A549 (cell line): Measurements from ENCODE around the gene CYP2D6. TPM values are rescaled to one million over a fixed set of nuclear protein-coding genes. Genes with fewer than 3 reads are reported as not detected.
A peak's percentile ranks its signal among the peaks of the same experiment; 100 is the strongest.

Experiments
- ATAC-seq, 2 experiments: fragments of 200-7000 bp in 1 of 2; fragments of >200 bp in 1 of 2; cut with Nextera tagmentation in 1 of 2; cut with Tn5 transposase in 1 of 2; 3 replicates each; pipeline versions ENCODE4 v1.8.0 to v1.9.1; 2018 to 2020; ENCODE audit warnings: mild to moderate bottlenecking in 1 of 2, moderate library complexity in 1 of 2
- CTCF ChIA-PET: fragments of 300-600 bp; sonication (Branson Sonifier 250); formaldehyde crosslinking; extraction: SDS; loops from one replicate; lab custom pipeline; 2021; ENCODE audit warnings: antibody characterized with exemption, inconsistent platforms; lab: Yijun Ruan, JAX
- POLR2A ChIA-PET: fragments of 350-600 bp; formaldehyde crosslinking; extraction: SDS; loops from one replicate; lab custom pipeline; 2021; ENCODE audit warnings: antibody characterized with exemption, inconsistent platforms; lab: Yijun Ruan, JAX
- DNase-seq, 2 experiments: peaks; one replicate each; pipeline versions ENCODE4 v3.0.0 to v3.0.0-alpha.2; 2011 to 2016; ENCODE audit warnings: low read depth in 1 of 2, low spot score in 1 of 2
- FAIRE-seq: peaks from 2 replicates; lab custom pipeline; 2011; peaks lifted over from hg19 to GRCh38; lab: Jason Lieb, UNC
- H3K27ac ChIP-seq, 2 experiments: fragments of >200 bp; sonication (Bioruptor Twin); formaldehyde crosslinking; 3 replicates each; pipeline ENCODE4 v1.5.1; 2016 to 2017
- H3K4me1 ChIP-seq: fragments of >200 bp; sonication (Bioruptor Twin); formaldehyde crosslinking; 3 replicates; pipeline ENCODE4 v1.6.1; 2016
- H3K4me2 ChIP-seq: fragments of >200 bp; sonication (Bioruptor Twin); formaldehyde crosslinking; 3 replicates; pipeline ENCODE4 v1.6.1; 2016
- H3K4me3 ChIP-seq: fragments of >200 bp; sonication (Bioruptor Twin); formaldehyde crosslinking; 3 replicates; pipeline ENCODE4 v1.5.1; 2016
- H3K9me3 ChIP-seq: fragments of >200 bp; sonication (Bioruptor Twin); formaldehyde crosslinking; 3 replicates; pipeline ENCODE4 v1.6.1; 2016
- ATOH8 ChIP-seq: fragments of 250-450 bp; sonication (Bioruptor Pico); IDR thresholded peaks from 2 replicates; pipeline ENCODE4 v1.5.0; 2020; ENCODE audit warnings: low read depth, mild to moderate bottlenecking, moderate library complexity
- CHD2 ChIP-seq: fragments of 150-350 bp; IDR thresholded peaks from 2 replicates; pipeline ENCODE4 v1.6.1; 2014; ENCODE audit warnings: low read length; ENCODE audit not compliant: partially characterized antibody
- CTCF ChIP-seq: fragments of >200 bp; sonication (Bioruptor Twin); formaldehyde crosslinking; IDR thresholded peaks from 3 replicates; pipeline ENCODE4 v1.5.1; 2016
- EP300 ChIP-seq, 2 experiments: fragments of >200 bp; sonication (Bioruptor Twin); formaldehyde crosslinking; IDR thresholded peaks; 2 replicates in 1 of 2; 3 replicates in 1 of 2; pipeline ENCODE4 v1.6.1; 2016 to 2017
- FOXS1 ChIP-seq: fragments of 250-450 bp; sonication (Bioruptor Pico); IDR thresholded peaks from 2 replicates; pipeline ENCODE4 v1.5.0; 2020; ENCODE audit warnings: mild to moderate bottlenecking, moderate library complexity
- HOXB13 ChIP-seq: fragments of 250-450 bp; sonication (Bioruptor Pico); IDR thresholded peaks from 2 replicates; pipeline ENCODE4 v1.5.0; 2020; ENCODE audit warnings: low read depth, mild to moderate bottlenecking, moderate library complexity
- KDM1A ChIP-seq: fragments of 200-600 bp; sonication (generic); IDR thresholded peaks from 2 replicates; pipeline ENCODE4 v1.6.1; 2016; ENCODE audit warnings: low read depth, mild to moderate bottlenecking
- KDM5A ChIP-seq: fragments of 200-600 bp; sonication (generic); IDR thresholded peaks from 2 replicates; pipeline ENCODE4 v1.6.1; 2016; ENCODE audit warnings: antibody characterized with exemption, mild to moderate bottlenecking
- MAZ ChIP-seq: fragments of 150-350 bp; IDR thresholded peaks from 2 replicates; pipeline ENCODE4 v1.6.1; 2014; ENCODE audit warnings: antibody characterized with exemption, low read depth, low read length, borderline replicate concordance
- MYC ChIP-seq: IDR thresholded peaks from 2 replicates; pipeline ENCODE4 v1.6.1; 2012; ENCODE audit warnings: mild to moderate bottlenecking, inconsistent platforms, low read length, improper control_type of control experiment, borderline replicate concordance
- NR3C1 ChIP-seq: fragments of >200 bp; sonication (Bioruptor Twin); formaldehyde crosslinking; IDR thresholded peaks from 3 replicates; pipeline ENCODE4 v1.6.1; 2017
- PBX3 ChIP-seq: IDR thresholded peaks from 2 replicates; pipeline ENCODE4 v1.6.1; 2012
- PHF8 ChIP-seq: fragments of 200-600 bp; sonication (generic); IDR thresholded peaks from 2 replicates; pipeline ENCODE4 v1.6.1; 2016; ENCODE audit warnings: low read depth, mild to moderate bottlenecking, antibody characterized with exemption, moderate library complexity, borderline replicate concordance
- POLR2AphosphoS2 ChIP-seq: conservative IDR thresholded peaks from 2 replicates; pipeline ENCODE4 v1.6.1; 2012; ENCODE audit warnings: low read length, improper control_type of control experiment, inconsistent platforms
- RAD21 ChIP-seq, 2 experiments: fragments of >200 bp in 1 of 2; sonication (Bioruptor Twin) in 1 of 2; formaldehyde crosslinking in 1 of 2; IDR thresholded peaks in 1 of 2; conservative IDR thresholded peaks in 1 of 2; 2 replicates in 1 of 2; 3 replicates in 1 of 2; pipeline ENCODE4 v1.6.1; 2012 to 2018; ENCODE audit warnings: inconsistent platforms in 1 of 2
- RNF2 ChIP-seq: fragments of 200-600 bp; sonication (generic); IDR thresholded peaks from 2 replicates; pipeline ENCODE4 v1.6.1; 2016; ENCODE audit warnings: low read depth, mild to moderate bottlenecking, antibody characterized with exemption, moderate library complexity, borderline replicate concordance
- SREBF2 ChIP-seq: fragments of 450-650 bp; IDR thresholded peaks from 2 replicates; pipeline ENCODE4 v1.6.1; 2014; ENCODE audit warnings: mild to moderate bottlenecking, moderate library complexity
- ZFP36 ChIP-seq: fragments of 450-650 bp; IDR thresholded peaks from 2 replicates; pipeline ENCODE4 v1.6.1; 2014; ENCODE audit warnings: borderline replicate concordance; ENCODE audit not compliant: partially characterized antibody
- ZSCAN20 ChIP-seq: fragments of 250-450 bp; sonication (Bioruptor Pico); IDR thresholded peaks from 2 replicates; pipeline ENCODE4 v1.8.0; 2022; ENCODE audit warnings: mild to moderate bottlenecking, moderate library complexity
- WGBS: methylation state at CpG from one replicate; pipeline ENCODE4 v1.1.6; 2017; ENCODE audit errors: missing lambda C conversion rate; 5-methylcytosine and 5-hydroxymethylcytosine counted together
- polyA plus RNA-seq, 4 experiments: library from polyadenylated mRNA; depleted of rRNA in 3 of 4; stranded (reverse); fragments of >200 nt; fragmentation: RNase III in 1 of 4; extraction: RNeasy Plus Mini Kit Qiagen cat#74134 plus additional on column Dnase treatment in 1 of 4; gene quantifications; 2 replicates in 3 of 4; 3 replicates in 1 of 4; pipeline ENCODE4 v1.2.3, GENCODE V29; 2011 to 2017
- TF ChIP-seq, protein P1 (sequence below): IDR thresholded peaks from 2 replicates; pipeline ENCODE4 v1.6.1; 2012; ENCODE audit warnings: low read depth, borderline replicate concordance
- TF ChIP-seq, protein P2 (sequence below): fragments of 450-650 bp; IDR thresholded peaks from 2 replicates; pipeline ENCODE4 v1.6.1; 2014; ENCODE audit warnings: antibody characterized with exemption

The CYP2D6 gene
- polyA plus RNA-seq, 2 of the 4 experiments (the other 2 are of a cell fraction) = 0.59 to 0.63 TPM

DNA sequence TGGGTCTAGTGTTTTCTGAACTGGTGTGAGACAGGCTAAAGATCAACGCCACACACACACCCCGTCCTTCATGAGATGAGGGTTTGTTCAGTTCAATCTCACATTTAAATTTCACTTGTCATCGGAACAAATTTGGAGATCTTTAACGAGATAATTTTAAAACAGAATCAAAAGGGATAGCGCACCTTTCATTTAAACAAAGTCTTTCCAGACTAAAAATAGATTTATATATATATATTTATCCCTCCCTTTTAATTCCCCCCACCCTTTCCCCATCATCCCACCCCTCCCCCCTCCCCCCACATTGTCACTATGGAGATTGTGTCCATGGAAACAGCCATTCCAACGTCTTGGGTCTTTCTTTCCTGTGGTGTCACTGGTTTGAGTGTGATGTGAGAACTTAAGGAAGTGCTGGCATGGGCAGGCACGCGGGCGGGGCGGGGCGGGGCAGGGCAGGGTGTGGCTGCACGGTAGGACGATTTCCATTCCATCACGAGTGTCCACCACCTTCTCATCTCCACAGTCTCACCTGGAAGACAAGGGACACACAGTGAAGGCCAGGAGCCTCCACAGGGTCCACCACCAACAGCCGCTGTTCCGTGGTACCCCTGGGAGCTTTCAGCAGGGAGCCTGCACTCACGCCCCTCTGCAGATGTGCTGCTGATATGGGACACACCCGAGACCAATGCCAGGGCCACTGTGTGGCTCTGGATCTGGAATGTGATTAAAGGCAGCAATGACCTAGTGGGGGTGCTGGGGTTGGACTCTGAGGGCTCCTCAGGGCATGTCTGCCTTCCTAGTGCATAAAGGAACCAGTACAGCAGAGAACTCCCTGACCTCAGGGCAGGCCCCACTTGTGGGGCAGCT is 30.5 kb upstream of the CYP2D6 start:
- TF ChIP-seq SREBF2 (no peak), CHD2 (no peak), FOXS1 (CRISPR knock-in tag) (no peak)
- CTCF ChIA-PET = interaction anchor here (0.6 to 2.1 kb wide), 2 partner anchors 263 to 276 kb away, joined by 3 to 10 read pairs; no protein-coding TSS in a partner anchor
- no peak overlapping the region for H3K4me3 ChIP-seq
- H3K9me3 ChIP-seq = no peaks in the 10 kb centered on the region
- WGBS = 55% methylated on average over 10 of the region's 18 CpGs
- POLR2A ChIA-PET = no interaction called here
- peak overlapping the region; percentile 38 to 50; a peak in 3 of 6 replicates for H3K27ac ChIP-seq
- ATAC-seq (peak; percentile 49 to 68; a peak in 3 of 6 replicates), FAIRE-seq (no peak), DNase-seq (peak; percentile 28 to 81)
- peaks cover 13% of the 10 kb centered on the region for H3K4me1 ChIP-seq
- peak overlapping the region; percentile 40; the same call in 2 of the 3 replicates for H3K4me2 ChIP-seq

DNA sequence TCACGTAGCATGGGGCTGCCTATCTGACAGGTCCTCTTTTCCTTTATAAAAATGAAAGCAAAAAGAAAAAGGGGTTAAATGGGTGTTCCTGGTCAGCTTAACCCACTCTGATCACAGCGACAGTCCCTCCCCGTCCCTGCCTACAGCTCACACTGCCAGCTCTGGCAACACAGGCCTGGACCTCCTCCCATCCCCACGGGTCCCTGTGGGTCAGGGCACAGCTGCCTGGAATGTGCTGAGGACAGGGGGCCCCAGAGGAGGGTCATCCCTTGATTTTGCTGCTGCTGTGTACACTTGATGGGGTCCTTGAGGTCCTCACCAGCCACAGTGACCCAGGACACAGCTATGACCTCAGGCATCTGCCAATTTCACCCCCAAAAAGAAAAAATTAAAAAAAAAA is 29.6 kb upstream of the CYP2D6 start:
- no peak overlapping the region for H3K27ac ChIP-seq
- WGBS = 86% methylated on average over 3 of the region's 4 CpGs
- no peak for ATAC-seq
- ChIA-PET CTCF (interaction anchor here (0.6 to 1.3 kb wide), 4 partner anchors 8 to 623 kb away, joined by 3 read pairs; no protein-coding TSS in a partner anchor), POLR2A (no interaction called here)
- no peak for TF ChIP-seq EP300 (IDR thresholded peaks at IDR 0.05)
- no peak for TF ChIP-seq KDM5A
- no peak for TF ChIP-seq MYC
- TF ChIP-seq ZFP36 = no peak
- no peak for TF ChIP-seq NR3C1
- no peak for TF ChIP-seq CTCF
- TF ChIP-seq PBX3 = no peak
- TF ChIP-seq RAD21 (conservative IDR thresholded peaks at IDR 0.05 in 1 of 2, IDR thresholded peaks at IDR 0.05 in 1 of 2) = no peak
- TF ChIP-seq, protein P1, sequence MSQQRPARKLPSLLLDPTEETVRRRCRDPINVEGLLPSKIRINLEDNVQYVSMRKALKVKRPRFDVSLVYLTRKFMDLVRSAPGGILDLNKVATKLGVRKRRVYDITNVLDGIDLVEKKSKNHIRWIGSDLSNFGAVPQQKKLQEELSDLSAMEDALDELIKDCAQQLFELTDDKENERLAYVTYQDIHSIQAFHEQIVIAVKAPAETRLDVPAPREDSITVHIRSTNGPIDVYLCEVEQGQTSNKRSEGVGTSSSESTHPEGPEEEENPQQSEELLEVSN = no peak
- no peak for TF ChIP-seq HOXB13 (CRISPR knock-in tag)
- H3K4me3 ChIP-seq = no peak overlapping the region
- DNase-seq = no peak
- no peaks in the 10 kb centered on the region for H3K9me3 ChIP-seq
- FAIRE-seq = no peak
- peaks cover 13% of the 10 kb centered on the region for H3K4me1 ChIP-seq
- no peak overlapping the region for H3K4me2 ChIP-seq

GRCh38 chr22:42158456-42159132 is 28.0 kb upstream of the CYP2D6 start:
- no peak overlapping the region for H3K4me3 ChIP-seq
- FAIRE-seq (no peak), DNase-seq (no peak), ATAC-seq (no peak)
- ChIA-PET POLR2A (no interaction called here), CTCF (interaction anchor here (1.3 to 1.5 kb wide), 3 partner anchors 10 to 279 kb away, joined by 3 to 5 read pairs (median 4); no protein-coding TSS in a partner anchor)
- H3K9me3 ChIP-seq = no peaks in the 10 kb centered on the region
- H3K4me1 ChIP-seq = peaks cover 13% of the 10 kb centered on the region
- 89% methylated on average over 16 of the region's 16 CpGs for WGBS
- no peak overlapping the region for H3K4me2 ChIP-seq
- H3K27ac ChIP-seq = no peak overlapping the region
- TF ChIP-seq PHF8 (no peak), NR3C1 (no peak), ZSCAN20 (CRISPR knock-in tag) (no peak), POLR2AphosphoS2 (no peak), MAZ (no peak), RAD21 (conservative IDR thresholded peaks at IDR 0.05 in 1 of 2, IDR thresholded peaks at IDR 0.05 in 1 of 2) (no peak), ATOH8 (CRISPR knock-in tag) (no peak), PBX3 (no peak), RNF2 (no peak), KDM1A (no peak)
- TF ChIP-seq, protein P2, sequence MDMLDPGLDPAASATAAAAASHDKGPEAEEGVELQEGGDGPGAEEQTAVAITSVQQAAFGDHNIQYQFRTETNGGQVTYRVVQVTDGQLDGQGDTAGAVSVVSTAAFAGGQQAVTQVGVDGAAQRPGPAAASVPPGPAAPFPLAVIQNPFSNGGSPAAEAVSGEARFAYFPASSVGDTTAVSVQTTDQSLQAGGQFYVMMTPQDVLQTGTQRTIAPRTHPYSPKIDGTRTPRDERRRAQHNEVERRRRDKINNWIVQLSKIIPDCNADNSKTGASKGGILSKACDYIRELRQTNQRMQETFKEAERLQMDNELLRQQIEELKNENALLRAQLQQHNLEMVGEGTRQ = no peak
